Endometrium (tissue), 2 donors: ENCODE results near the gene SH3D21.

Source experiments
- FAIRE-seq: peaks from 2 replicates; lab custom pipeline; 2012; peaks lifted over from hg19 to GRCh38; lab: Jason Lieb, UNC
- donor health status: control.
- donor health status: control.

Gene SH3D21

DNA sequence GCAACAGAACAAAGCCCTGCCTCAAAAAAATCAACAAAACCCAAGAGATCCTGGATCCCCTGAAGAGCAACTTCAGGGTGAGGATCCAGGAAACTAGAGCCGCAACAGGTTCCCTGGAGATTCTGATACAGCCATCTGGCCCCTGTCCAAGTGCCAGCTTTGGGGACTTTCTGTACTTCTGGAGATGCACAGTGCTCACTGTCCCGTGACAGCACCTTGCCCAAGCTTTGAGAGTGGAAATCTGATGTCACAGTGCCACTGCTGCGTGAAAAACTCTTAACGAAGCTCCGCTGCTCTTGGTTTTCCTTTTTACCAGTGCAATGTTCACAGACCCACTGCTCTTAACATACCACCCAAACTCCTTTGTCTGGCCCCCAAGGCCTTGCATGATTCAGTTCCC, 53.2 kb downstream of the SH3D21 start:
- FAIRE-seq = no peak

DNA sequence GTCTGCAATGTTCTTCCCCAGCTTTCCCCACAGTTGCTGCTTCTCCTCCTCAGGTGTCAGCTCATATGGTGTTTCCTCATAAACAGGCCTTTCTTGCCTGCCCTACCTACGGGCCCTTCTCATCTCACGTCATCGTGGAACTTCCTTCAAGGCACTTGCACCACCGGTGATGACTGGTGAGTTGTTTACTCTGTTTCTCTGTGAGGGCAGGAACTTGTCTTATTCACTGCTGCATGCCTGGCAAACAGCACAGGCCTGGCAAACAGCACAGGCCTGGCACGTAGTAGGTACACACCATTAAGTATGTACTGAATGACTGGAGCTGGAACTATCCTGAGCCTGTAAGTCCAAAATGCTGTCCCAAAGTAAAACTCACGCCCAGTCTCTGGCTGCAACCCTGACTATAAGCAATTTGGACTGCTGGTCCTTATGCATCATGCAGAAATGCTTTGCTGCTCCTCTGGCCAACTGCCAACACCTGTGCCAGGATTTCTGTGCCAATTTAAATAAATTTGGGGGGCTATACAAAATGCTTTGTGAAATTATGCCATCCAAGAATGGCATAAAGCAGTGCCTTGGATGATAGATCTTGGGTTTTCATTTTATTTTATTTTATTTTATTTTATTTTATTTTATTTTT, 53.9 kb downstream of the SH3D21 start:
- no peak for FAIRE-seq

DNA sequence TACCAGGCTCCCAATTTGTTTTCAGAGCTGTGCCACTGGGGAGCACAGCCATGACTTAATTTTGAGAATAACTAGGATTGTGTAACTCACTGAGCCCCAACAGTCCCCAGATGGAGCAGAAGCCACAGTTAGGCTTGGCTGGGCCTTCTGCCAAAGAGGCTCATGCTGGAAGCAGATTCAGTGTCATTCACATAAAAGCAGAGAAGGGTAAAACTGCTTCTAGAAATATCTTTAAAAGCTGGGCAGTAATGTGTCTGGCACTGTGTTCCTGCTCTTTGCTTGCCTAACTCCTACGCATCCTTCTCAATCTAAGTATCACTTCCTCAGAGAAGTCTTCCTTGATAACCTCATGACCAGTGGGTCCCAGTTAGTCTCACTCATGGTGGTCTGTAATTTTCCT, 59.2 kb downstream of the SH3D21 start:
- FAIRE-seq = no peak

DNA sequence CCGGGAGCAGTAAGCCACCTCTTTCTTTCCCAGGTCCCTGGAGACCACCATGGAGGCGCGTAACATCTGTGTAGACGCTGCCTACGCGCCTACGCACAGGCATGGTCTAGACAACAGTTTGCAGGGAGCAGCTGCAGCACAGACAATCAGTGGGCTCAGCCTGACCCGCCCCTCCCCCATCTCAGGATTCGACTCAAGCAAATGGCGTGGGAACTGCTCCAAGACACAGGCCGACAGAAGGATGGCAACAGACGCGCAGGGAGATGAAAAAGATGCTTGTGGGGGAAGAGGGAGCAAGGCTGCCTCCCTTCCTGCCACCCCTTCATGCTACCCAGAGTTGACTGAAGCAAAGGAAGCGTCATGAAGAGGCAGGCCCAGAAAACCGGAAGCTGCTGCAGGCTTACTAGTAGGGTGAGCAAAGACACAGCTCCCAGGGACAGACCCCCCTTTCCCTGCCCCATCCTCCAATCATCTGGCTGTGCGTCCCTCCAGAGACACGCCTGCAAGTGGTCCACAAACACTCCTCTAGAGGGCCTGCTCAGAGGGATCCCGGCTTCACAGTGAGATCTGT, 60.0 kb downstream of the SH3D21 start:
- FAIRE-seq = no peak

DNA sequence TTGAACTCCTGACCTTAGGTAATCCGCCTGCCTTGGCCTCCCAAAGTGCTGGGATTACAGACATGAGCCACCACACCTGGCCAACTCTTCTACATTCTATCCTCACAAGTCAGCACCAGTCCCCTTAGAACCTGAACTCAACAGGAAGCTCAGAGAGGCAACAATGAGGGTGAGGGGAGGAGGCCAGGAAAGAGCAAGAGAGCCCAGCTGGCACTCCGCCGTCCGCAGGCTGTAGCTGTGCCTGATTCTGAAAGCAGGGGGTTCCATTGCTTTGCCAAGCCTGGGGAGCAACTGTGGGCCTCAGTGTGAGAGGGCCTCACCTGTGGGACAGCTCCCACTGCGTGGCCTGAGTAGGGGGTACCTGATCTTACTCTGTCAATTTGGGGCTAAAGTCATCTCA, 60.9 kb downstream of the SH3D21 start:
- no peak for FAIRE-seq

DNA sequence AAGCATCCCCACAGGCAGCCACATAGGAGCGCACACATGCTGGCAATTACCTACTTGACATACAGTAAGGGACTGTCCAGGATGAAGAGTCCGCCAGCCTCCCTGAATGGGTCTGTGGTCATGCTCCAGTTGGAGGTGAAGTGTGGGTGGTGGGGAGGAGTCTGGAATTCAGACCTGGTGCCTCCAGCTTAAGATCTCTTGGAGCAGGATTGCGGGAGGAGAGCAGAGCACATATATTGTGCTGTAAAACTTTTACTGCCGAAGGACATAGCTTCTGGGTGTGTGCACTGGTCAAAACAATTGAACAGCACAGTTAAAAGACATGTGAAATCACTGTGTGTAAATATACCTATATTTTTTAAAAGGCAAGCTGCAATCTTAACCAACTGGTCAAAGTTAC, 61.6 kb downstream of the SH3D21 start:
- FAIRE-seq = no peak

DNA sequence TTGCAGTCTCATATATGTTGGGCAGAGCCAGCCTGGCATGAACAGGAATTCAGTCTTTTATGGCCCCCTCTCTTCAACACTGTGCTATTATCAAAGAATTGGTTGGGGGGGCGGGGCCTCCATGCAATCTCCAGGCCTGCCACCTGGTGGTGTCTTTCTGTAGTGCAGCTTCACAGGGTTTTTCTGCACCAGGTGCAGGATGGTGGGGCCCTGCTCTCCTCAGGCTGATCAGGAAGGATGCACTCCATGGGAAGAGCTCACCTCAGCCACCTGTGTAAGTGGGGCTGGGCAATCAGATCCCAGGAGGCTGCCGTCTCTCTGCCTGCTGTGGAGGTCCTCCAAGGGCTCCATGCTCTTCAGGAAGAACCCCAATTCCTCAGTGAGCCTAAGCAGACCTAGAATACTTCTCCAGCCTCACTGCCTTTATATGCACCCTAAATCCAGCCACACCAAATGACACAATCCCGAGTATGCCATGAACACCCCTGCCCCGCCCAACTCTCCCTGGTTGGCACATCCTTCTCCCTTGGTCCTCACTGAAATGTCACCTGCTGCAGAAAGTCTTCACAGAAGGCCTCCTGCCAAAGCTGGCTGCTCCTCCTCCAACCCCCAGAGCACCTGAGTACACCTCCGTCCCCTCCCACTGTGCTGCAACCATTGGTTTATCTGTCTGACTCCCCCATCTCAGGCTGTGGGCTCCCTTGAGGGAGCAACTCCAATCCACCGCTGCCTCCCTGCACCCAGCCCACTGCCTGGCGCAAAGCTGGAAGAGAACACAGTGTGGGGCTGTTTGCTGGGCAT, 63.1 kb downstream of the SH3D21 start:
- FAIRE-seq = no peak
